K562 (cell line): Measurements from ENCODE around the gene NOTCH1. TPM values are rescaled to one million over a fixed set of nuclear protein-coding genes. Genes with fewer than 3 reads are reported as not detected.

Experiments used
- AFF4 ChIP-seq: sonication (generic); formaldehyde crosslinking; IDR thresholded peaks from 2 replicates; pipeline ENCODE4 v1.8.0; 2023; ENCODE audit warnings: mild to moderate bottlenecking, missing genetic modification reagents
- EP300 ChIP-seq: IDR thresholded peaks from 2 replicates; pipeline ENCODE4 v1.6.1; 2012; ENCODE audit warnings: low read length, improper control_type of control experiment
- ESRRB ChIP-seq: fragments of 250-450 bp; sonication (Bioruptor Pico); IDR thresholded peaks from 2 replicates; pipeline ENCODE4 v1.5.0; 2020; ENCODE audit warnings: mild to moderate bottlenecking, moderate library complexity, borderline replicate concordance
- NR2C2 ChIP-seq, 2 experiments: fragments of 200-800 bp in 1 of 2; sonication (Bioruptor generic) in 1 of 2; sonication (generic) in 1 of 2; formaldehyde crosslinking in 1 of 2; IDR thresholded peaks; 2 replicates each; pipeline versions ENCODE4 v1.6.1 to v1.8.0; 2016 to 2022; ENCODE audit warnings: mild to moderate bottlenecking in 1 of 2, missing compliant biosample characterization in 1 of 2, missing genetic modification characterization in 1 of 2, missing genetic modification reagents in 1 of 2
- POLR2G ChIP-seq: fragments of 200-400 bp; formaldehyde crosslinking; IDR thresholded peaks from 2 replicates; pipeline ENCODE4 v1.6.1; 2017; ENCODE audit warnings: low read depth, mild to moderate bottlenecking, antibody characterized with exemption, low read length, moderate library complexity
- SAP30 ChIP-seq: fragments of 200-600 bp; sonication (generic); IDR thresholded peaks from 2 replicates; pipeline ENCODE4 v1.6.1; 2012; ENCODE audit warnings: borderline replicate concordance, low read depth, mild to moderate bottlenecking, moderate library complexity, low read length, control low read depth, inconsistent platforms; ENCODE audit not compliant: insufficient read depth, poor library complexity, severe bottlenecking
- ZFX ChIP-seq: sonication (generic); formaldehyde crosslinking; IDR thresholded peaks from 2 replicates; pipeline ENCODE4 v1.8.0; 2022; ENCODE audit warnings: mild to moderate bottlenecking, missing genetic modification reagents, moderate library complexity
- ZNF639 ChIP-seq, 2 experiments: fragments of 200-800 bp in 1 of 2; sonication (Bioruptor generic) in 1 of 2; sonication (generic) in 1 of 2; formaldehyde crosslinking in 1 of 2; IDR thresholded peaks in 1 of 2; conservative IDR thresholded peaks in 1 of 2; 2 replicates each; pipeline versions ENCODE4 v1.5.0 to v1.6.1; 2016 to 2020; ENCODE audit warnings: missing compliant biosample characterization in 1 of 2, missing genetic modification characterization in 1 of 2, missing genetic modification reagents in 1 of 2
- ZNF830 ChIP-seq: fragments of 250-450 bp; sonication (Bioruptor Pico); IDR thresholded peaks from 2 replicates; pipeline ENCODE4 v1.5.0; 2021; ENCODE audit warnings: mild to moderate bottlenecking
- polyA plus RNA-seq, 8 experiments: library from polyadenylated mRNA; depleted of rRNA in 4 of 8; stranded (reverse) in 5 of 8; unstranded in 3 of 8; fragments of >200 nt; fragmentation: Nextera tagmentation in 2 of 8; fragmentation: Illumina TruSeq in 1 of 8; extraction: Ambion mirVana in 2 of 8; extraction: Trizol in 1 of 8; gene quantifications; 2 replicates each; pipeline versions ENCODE4 v1.2.1 to v1.2.3, GENCODE V29; 2011 to 2014; ENCODE audit warnings: inconsistent platforms in 1 of 8, missing spikeins in 1 of 8
- total RNA-seq, 7 experiments: library from RNA; depleted of rRNA in 6 of 7; stranded (reverse); fragments of >200 nt in 6 of 7; fragmentation: Illumina TruSeq in 2 of 7; extraction: Trizol in 2 of 7; gene quantifications; 2 replicates each; pipeline versions ENCODE4 v1.2.1 to v1.2.3, GENCODE V29; 2011 to 2021; ENCODE audit warnings: low replicate concordance in 1 of 7

Gene NOTCH1
- total and polyA plus RNA-seq, 9 of the 15 experiments (the other 6 are each of a cell fraction or from before 2014, with no cell fraction given): 0.03 to 31.4 (median 2.3) TPM

GRCh38 chr9:136545692-136545964 lies 220 bp downstream of the NOTCH1 start (continued):
- TF ChIP-seq ZNF639 (CRISPR knock-in tag; conservative IDR thresholded peaks at IDR 0.05 in 1 of 2, IDR thresholded peaks at IDR 0.05 in 1 of 2) (peak in 1 of 2 experiments; percentile 87; a peak in 1 of 4 replicates), ZNF830 (no peak), AFF4 (no peak), POLR2G (no peak), SAP30 (peak; percentile 14), NR2C2 (CRISPR knock-in tag; IDR thresholded peaks at IDR 0.05) (no peak), NR2C2 (tag; IDR thresholded peaks at IDR 0.05) (0 out of 2 replicates have a peak, but pooled peaks have one; percentile 12), ZFX (CRISPR knock-in tag) (0 out of 2 replicates have a peak, but pooled peaks have one; percentile 4), EP300 (no peak), ESRRB (CRISPR knock-in tag) (no peak)
- TF ChIP-seq, all 486 proteins: peak for 13
